ENCODE results near the gene LRFN3. TPM values are rescaled to one million over a fixed set of nuclear protein-coding genes. Genes with fewer than 3 reads are reported as not detected.
"Not testable (repeated sequence)": the region's sequence is repeated elsewhere in the genome, so short reads cannot be mapped to it uniquely, and the experiment has no call there.

Gene LRFN3
- total and polyA plus RNA-seq, 12 donors = 1.7 to 23.3 (median 13.8) TPM

DNA sequence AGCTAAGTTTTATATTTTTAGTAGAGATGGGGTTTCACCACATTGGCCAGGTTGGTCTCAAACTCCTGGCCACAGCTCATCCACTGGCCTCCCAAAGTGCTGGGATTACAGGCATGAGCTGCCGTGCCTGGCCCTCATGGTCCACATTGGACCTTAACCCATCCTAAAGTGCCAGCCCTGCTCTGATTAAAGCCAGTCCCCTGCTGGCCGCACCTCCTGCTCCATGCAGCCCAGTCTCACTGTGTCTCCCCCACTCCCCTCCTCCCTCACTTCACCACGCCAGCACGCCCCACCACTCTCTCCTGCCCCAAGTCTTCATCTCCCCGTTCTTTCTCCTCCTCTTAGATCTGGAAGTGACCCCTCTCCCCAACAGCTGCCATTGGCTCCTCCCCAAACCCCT lies 42.1 kb downstream of the LRFN3 start:
- no peaks in the 10 kb centered on the region for H3K4me1 ChIP-seq (replicated peaks in 1 of 2)
- H3K27ac ChIP-seq = no peak overlapping the region
- whole genome bisulfite sequencing, 4 donors = 46 to 61% (median 56%) methylated on average over 5 of the region's 5 CpGs
- no peaks in the 10 kb centered on the region for H3K36me3 ChIP-seq (replicated peaks in 1 of 2)
- H3K27me3 ChIP-seq = no peaks in the 10 kb centered on the region
- H3K9me3 ChIP-seq (replicated peaks in 1 of 3) = no peaks in the 10 kb centered on the region
- no peak for DNase-seq
- no peak overlapping the region for H3K4me3 ChIP-seq
- TF ChIP-seq CTCF (IDR thresholded peaks at IDR 0.05) (no peak), POLR2A (IDR thresholded peaks at IDR 0.05) (no peak)
- intact Hi-C loops (cut with DNase I) = no loop called here

DNA sequence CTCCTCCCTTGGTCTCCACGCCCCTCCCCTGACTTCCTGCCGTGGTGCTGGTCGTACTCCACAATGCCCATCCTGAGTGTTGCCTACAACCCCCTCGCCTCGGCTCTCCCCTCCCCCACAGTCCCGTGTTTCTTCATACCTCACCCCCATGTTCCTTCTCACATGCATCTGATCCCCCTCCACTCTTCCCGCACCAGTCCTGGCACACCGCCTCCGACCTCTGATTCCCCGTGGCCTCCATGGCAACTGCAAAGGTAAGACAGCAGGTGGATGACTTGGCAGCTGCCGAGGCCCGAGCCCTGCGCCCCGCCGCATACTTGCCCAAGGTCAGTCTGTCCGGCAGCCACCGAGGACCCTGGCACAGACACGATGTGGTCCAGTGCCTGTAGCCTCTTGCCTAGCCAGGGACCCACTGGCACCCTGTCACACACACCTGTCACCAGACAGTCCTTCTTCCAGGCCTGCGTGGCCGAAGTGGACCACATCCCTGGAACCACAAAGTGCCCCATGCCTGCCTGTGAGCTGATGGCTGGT lies 42.7 kb downstream of the LRFN3 start:
- no peak overlapping the region for H3K27ac ChIP-seq
- intact Hi-C loops (cut with DNase I) = no loop called here
- H3K9me3 ChIP-seq (replicated peaks in 1 of 3) = no peaks in the 10 kb centered on the region
- WGBS, 4 donors = 44 to 62% (median 53%) methylated on average over 18 to 20 of the region's 20 CpGs
- no peak overlapping the region for H3K4me3 ChIP-seq
- DNase-seq = no peak
- H3K27me3 ChIP-seq = no peaks in the 10 kb centered on the region
- no peaks in the 10 kb centered on the region for H3K36me3 ChIP-seq (replicated peaks in 1 of 2)
- no peaks in the 10 kb centered on the region for H3K4me1 ChIP-seq (replicated peaks in 1 of 2)
- TF ChIP-seq CTCF (IDR thresholded peaks at IDR 0.05) = no peak
- TF ChIP-seq POLR2A (IDR thresholded peaks at IDR 0.05) = no peak

GRCh38 chr19:35980997-35981396 lies 44.8 kb downstream of the LRFN3 start:
- H3K27me3 ChIP-seq; H3K27ac ChIP-seq; H3K36me3 ChIP-seq (replicated peaks in 1 of 2); H3K9me3 ChIP-seq (replicated peaks in 1 of 3); H3K4me3 ChIP-seq; DNase-seq; intact Hi-C loops (cut with DNase I); H3K4me1 ChIP-seq (replicated peaks in 1 of 2): not testable (repeated sequence)
- WGBS, 4 donors = 70 to 84% (median 76%) methylated on average over 4 of the region's 4 CpGs

GRCh38 chr19:35983177-35983576 lies 47.0 kb downstream of the LRFN3 start:
- no peak overlapping the region for H3K4me3 ChIP-seq
- no peak for DNase-seq
- H3K27me3 ChIP-seq = peaks cover 16% of the 10 kb centered on the region
- no peaks in the 10 kb centered on the region for H3K9me3 ChIP-seq (replicated peaks in 1 of 3)
- no peak for TF ChIP-seq CTCF (IDR thresholded peaks at IDR 0.05)
- no peak for TF ChIP-seq POLR2A (IDR thresholded peaks at IDR 0.05)
- H3K4me1 ChIP-seq (replicated peaks in 1 of 2) = peaks cover 0 to 4% of the 10 kb centered on the region in 2 donors
- intact Hi-C loops (cut with DNase I) = no loop called here
- WGBS, 4 donors = 69 to 84% (median 72%) methylated on average over 8 of the region's 8 CpGs
- no peaks in the 10 kb centered on the region for H3K36me3 ChIP-seq (replicated peaks in 1 of 2)
- H3K27ac ChIP-seq = no peak overlapping the region

DNA sequence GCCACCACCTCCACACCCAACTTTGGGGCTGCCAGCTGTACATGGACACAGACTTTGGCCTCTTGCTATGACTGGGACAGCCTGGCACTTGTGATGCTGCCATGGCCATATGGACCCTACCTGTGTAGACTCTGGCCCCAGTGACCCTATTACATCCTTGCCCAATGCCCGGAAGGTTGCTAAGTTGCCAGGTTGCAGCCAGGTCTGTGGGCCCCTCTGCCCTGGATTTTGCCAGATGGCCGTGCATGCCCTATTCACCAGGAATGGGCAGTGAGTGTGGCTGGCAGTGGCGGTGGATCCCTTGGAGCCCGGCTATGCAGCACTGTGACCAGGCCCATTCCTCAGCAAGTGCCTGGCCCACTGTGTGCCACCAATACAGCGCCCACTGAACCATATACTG lies 49.9 kb downstream of the LRFN3 start:
- WGBS, 4 donors = 83 to 92% (median 87%) methylated on average over 2 to 5 of the region's 5 CpGs
- no peak for TF ChIP-seq POLR2A (IDR thresholded peaks at IDR 0.05)
- no peak for TF ChIP-seq CTCF (IDR thresholded peaks at IDR 0.05)
- intact Hi-C loops (cut with DNase I) = no loop called here
- no peaks in the 10 kb centered on the region for H3K36me3 ChIP-seq (replicated peaks in 1 of 2)
- no peak overlapping the region for H3K4me3 ChIP-seq
- H3K9me3 ChIP-seq (replicated peaks in 1 of 3) = no peaks in the 10 kb centered on the region
- no peak overlapping the region for H3K27ac ChIP-seq
- no peak for DNase-seq
- peaks cover 0 to 4% of the 10 kb centered on the region in 2 donors for H3K4me1 ChIP-seq (replicated peaks in 1 of 2)
- H3K27me3 ChIP-seq = peaks cover 16% of the 10 kb centered on the region

Measured in adrenal gland (tissue), 12 donors.